ENCODE results near the gene OBP2A.
"Not testable (repeated sequence)": the region's sequence is repeated elsewhere in the genome, so short reads cannot be mapped to it uniquely, and the experiment has no call there.

The OBP2A gene

DNA sequence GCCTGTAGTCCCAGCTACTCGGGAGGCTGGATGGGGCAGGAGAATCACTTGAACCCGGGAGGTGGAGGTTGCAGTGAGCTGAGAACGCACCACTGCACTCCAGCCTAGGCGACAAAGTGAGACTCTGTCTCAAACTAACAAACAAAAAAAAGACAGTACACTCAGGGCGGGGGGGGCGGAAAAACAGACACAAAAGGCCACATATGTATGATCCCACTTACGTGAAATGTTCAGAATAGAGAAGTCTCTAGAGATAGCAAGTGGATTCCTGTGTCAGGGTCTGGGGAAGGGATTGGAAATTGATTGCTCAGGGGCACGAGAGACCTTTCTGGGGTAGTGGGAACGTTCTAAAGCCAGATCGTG lies 33.7 kb upstream of the OBP2A start:
- DNase-seq (ENCODE audit: low spot score): no peak

DNA sequence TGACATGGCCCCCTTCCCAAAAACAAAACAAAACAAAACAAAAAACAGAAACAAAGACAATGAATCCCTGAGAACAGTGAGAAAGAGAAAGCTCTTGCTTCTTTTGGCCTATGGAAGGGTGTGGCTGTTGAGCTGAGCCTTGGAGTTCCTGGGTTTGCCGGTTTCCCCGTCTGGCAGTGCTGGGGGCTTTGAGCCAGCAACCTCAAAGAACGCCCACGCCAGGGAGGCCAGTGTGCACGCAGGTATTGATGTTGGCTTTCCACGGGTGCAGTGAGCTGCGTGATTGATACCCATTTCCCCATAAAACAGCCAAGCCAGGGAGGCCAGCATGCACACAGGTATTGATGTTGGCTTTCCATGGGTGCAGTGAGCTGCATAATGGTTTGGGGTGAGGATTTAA lies 33.0 kb upstream of the OBP2A start:
- no peak for DNase-seq (ENCODE audit: low spot score)

DNA sequence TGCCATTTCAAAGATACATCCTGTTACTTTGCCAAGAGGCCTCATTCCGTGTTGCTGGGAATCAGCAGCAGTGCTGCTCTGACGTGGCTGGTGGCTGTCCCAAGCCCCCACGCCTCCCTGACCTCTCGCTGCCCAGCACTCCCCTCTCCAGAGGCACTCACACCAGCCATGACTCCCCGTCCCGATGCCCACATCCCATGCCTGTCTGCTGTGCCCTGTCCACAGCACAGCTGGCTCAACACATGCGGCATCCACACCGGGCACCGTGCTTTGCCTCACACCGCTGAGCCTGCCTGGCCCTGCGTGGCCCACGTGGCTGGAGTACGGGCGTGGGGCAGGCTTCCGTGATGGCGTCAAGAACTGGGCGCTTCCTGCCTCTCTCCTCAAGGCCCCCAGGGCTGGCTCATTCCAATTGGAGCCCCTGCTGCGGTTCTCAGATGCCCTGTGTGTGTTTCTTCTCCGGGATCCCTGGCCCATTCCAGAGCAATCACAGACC lies 32.5 kb upstream of the OBP2A start:
- no peak for DNase-seq (ENCODE audit: low spot score)

DNA sequence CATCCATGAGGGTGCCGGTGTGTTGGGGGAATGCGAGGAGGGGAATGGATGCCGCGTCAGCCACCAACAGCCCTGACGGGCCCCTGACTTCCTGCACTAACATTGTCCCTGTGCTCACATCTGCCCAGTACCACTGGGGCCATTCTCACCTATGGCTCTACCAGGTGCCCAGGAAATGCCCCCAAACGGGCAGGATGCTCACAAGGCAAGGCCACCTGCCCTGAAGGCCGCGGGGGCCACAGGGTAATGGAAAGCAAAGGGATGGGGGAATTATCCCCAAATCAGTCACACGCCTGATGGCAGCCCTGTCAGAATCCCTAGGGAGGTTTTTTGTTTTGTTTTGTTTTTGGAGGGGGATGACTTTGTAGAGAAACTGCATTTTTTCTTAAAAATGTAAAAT lies 32.0 kb upstream of the OBP2A start:
- DNase-seq (ENCODE audit: low spot score): not testable (repeated sequence)

DNA sequence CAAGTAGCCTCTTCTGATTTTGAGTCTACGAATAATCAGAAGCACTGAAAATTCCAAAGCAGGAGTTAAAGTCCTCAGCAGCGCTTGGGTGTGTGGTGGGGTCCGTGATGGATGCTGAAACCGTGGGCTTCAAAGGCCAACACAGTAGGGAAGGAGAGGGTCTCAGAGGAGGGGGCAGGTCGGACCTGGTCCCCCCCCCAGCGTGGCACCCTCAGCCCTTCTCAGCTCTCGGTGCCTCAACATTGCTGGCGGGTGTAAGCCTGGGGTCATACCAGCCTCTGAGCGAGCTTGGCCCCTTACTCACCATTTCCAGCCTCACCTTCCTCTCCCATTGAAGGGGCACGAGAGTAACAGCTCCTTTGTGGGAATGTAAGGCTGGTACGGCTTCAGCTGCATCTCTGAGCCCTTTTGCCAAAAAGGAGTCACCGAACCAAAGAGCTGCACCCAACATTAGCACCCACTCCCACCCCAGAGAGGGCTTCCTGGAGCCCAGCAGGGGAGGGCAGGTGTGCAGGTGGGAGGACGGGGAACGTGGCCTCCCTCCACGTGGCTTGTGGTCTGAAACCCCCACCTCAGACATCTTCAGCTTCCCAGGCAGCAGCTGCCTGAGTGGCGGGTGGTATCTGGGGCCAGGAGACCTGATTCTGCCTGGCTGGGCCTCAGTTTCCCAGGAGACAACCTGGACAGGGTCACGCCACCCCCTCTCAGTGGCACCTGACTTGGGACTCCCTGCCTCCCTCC lies 31.4 kb upstream of the OBP2A start:
- no peak for DNase-seq (ENCODE audit: low spot score)

DNA sequence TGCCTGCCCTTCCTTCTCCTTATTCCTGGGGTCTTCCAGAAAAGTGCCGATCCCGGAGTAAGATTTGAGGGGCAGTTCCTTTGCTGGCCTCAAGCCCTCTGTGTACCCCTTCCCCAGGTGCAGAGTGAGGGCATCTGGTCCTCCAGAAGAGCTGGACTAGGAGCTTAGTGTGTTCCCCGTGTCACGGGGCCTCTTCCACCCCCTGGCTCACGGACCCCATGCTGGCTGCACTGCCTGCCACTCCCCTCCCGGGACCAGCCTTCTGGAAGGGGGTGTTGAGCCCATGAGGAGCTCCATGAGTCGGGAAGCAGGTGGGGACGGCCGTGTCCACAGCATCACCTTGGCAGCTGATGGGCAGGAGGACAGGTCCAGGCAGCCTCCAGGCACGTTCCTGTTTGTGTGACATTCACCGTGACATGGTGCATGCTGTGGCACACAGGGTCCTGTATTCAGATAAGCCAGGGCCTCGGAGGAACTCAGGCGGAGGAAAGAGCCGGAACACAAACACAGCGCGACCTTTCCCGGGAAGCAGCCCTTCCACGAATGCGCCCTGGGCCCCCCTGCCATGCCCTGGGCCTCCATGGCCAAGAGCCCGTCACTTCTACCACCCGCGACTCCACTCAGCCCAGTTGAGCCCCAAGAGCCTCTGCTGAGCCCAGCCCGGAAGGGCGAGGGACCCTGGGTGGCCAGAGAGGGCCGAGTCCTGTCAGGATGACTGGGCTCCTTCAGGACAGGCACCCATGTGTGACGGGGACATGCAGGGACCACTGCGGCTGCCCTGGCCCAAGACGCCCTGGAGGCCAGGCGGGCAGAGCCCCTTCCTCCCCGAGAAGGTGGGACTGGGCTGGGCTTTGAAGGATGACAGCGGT lies 30.6 kb upstream of the OBP2A start:
- no peak for DNase-seq (ENCODE audit: low spot score)

DNA sequence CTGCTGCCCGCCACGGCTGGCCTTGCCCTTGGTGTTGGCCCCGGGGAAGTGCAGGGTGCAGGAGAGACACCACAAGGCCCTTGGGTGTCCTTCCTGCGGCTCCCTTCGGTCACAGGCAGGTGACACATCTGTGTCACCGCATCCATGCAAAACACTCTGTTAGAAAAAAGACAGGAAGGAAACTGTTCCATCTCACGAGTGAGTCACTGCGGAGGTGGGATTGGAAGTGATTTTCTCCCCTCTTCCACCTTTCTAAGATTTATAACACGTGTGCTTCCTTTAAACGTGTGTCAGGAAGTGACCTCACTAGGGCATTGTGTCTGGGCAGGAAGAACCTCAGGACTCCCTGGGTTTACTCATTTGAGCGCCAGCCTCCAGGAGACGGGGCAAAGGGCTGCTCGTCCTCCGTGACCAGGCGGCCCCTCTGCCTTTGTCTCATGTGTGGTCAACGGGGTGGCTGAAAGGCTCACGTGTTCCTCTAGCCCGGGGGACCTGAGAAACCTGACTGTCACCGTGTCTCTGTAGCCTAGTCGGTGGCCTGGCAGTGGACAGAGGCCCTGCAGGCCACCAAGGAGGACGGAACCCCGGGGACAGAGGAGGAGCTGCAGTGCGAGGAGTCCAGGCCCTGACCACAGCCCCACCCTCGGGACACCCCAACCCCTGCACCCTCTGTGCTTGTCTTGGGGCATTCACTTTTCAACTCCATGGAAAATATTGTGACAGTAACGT lies 29.6 kb upstream of the OBP2A start:
- no peak for DNase-seq (ENCODE audit: low spot score)

DNA sequence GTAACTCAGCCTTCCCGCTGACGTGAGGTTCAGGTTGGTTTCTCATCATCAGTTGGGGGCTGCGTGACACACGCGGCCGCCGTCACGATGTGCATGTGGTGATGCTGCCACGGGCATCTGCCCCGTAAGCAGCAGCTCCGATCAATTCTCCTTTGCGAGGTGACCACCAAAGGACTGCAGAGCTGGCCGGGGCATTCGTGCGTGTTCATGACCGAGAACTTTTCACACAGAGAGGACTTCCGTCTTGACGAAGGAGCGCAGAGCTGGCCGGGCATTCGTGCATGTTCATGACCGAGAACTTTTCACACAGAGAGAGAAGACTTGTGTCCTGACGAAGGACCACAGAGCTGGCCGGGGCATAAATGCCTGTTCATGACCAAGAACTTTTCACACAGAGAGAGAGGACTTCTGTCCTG lies 28.5 kb upstream of the OBP2A start:
- no peak for DNase-seq (ENCODE audit: low spot score)

DNA sequence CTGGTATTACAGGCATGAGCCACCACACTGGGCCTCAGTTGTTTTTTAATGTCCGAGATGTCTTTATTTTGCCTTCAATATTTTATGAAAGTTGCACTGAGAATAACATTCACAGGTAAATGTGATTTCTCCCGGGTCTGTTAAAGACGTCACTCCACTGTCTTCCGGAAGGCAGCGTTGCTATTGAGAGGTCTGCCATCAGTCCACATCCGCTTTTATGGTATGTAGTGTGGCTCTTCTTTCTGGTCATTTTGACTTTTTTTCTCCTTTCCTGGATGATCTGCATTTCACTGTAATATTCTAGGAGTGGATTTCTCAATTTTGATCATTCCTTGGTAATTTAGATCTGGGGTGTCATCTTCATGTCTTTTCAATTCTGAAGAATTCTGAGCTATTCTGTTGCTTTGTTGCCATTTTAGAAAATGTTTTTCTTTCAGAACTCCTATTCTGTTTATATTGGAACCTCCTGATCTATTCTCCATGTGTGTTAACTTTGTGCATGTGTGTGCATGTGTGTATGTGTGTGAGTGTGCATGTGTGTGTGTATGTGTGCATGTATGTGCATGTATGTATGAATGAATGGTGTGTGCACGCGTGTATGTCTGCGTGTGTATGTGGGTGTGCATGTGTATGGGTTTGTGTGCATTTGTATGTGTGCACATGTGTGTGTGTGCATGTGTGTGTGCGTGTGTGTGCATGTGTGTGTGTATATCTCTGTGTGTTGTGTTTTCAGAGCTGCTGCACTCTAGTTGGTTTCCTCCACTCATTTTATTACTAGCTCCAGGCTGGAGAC lies 26.6 kb upstream of the OBP2A start:
- no peak for DNase-seq (ENCODE audit: low spot score)

DNA sequence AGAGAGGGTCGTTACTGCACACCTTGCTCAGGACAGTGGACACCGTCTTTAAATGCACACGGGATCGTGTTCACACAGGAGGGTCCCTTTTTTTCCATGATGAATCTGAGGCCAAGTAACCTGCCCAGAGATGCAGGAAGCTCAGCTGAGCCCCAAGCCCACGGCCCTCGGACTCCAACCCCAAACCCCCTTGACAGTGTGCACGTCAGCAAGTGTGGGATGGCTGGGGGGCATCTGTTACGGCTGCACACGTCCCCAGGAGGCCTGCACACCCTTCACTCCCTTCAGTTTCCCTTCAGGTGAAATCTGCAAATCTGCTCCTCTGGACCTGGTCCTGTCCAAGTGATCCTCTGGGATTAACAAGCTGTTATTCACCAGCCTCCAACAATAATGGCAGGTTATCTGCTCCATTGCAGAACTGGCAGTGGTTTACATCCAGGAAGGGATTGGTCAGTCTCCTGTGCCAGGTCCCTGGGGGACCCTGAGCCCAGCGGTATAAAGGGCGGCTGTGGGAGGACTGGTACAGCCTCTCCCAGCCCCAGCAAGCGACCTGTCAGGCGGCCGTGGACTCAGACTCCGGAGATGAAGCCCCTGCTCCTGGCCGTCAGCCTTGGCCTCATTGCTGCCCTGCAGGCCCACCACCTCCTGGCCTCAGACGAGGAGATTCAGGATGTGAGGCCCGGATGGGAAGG lies 24.9 kb upstream of the OBP2A start, which contains the start of gene LCN1:
Gene LCN1 (plus strand): TSS at position 525 of the 692 bp plus-strand sequence. CDS start 58 bp downstream, at position 583.
- DNase-seq (ENCODE audit: low spot score): no peak

DNA sequence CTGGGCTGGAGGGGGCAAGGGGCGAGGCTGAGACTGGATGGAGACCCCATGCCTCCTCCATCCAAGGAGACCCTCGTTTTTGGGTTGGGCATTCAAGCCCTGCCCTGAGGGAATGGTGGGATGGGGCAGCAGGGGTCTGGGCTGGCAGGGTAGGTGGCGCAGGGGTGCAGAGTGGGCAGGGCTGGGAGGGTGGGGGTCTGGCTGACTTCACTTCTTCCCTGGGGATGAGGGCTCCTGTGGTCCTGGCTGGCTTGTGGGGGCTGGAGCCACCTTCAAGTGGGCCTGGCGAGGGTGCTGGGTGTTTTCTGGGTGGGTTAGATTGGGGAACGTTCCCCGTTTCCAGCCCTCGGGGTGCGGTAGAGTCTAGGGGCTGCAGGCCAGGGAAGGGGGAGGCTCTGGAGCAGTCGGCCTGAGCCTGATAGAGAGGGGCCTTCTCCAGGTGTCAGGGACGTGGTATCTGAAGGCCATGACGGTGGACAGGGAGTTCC lies 24.3 kb upstream of the OBP2A start:
- no peak for DNase-seq (ENCODE audit: low spot score)

DNA sequence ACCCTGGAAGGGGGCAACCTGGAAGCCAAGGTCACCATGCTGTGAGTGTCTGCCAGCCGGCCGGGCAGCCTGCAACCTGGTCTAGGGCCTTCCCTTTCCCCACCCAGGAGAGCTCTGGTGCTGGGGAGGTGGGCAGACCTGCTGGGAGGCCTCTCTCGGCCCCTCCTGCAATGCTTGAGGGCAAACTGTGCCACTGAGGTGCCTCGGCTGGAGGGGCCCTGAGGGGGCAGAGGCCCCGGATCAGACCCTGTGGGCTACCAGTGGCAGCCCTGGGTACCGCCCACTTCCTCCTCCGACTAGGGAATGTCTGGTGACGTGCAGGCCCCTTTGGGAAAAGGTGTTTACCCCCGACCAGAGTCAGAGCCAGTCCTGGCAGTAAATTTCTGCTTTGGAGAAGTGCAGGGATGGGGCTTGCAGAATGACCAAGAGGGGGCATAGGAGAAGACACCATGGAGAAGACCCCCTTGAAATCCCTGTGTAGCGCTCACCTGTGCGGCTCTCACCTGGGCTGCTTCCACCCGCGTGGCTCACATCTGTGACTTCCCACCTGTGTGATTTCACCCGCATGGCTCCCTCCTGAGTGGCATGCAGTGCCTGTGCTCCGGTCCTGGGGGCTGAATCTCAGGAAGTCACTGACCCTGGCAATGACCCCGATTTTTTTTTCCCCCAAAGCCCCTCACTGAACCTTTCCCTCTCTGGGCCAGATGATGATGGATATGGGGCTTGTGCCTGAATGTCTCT lies 23.6 kb upstream of the OBP2A start:
- DNase-seq (ENCODE audit: low spot score): no peak

DNA sequence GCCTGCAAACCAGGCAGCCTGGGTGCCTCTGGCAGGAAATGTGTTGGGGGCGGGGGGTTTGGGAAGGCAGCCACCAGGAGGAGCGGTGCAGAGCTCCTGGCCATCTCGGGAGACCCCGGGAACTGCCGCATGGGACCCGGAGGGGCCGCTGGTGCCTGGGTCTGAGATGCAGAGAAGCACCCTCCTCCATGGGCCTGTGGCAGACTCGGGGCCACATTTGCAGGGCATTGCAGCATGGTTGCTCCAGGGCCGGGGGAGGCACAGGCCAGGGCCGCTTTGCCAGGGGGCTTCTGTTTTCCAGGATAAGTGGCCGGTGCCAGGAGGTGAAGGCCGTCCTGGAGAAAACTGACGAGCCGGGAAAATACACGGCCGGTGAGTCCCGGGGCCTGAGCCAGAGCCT lies 23.0 kb upstream of the OBP2A start:
- DNase-seq (ENCODE audit: low spot score): no peak

DNA sequence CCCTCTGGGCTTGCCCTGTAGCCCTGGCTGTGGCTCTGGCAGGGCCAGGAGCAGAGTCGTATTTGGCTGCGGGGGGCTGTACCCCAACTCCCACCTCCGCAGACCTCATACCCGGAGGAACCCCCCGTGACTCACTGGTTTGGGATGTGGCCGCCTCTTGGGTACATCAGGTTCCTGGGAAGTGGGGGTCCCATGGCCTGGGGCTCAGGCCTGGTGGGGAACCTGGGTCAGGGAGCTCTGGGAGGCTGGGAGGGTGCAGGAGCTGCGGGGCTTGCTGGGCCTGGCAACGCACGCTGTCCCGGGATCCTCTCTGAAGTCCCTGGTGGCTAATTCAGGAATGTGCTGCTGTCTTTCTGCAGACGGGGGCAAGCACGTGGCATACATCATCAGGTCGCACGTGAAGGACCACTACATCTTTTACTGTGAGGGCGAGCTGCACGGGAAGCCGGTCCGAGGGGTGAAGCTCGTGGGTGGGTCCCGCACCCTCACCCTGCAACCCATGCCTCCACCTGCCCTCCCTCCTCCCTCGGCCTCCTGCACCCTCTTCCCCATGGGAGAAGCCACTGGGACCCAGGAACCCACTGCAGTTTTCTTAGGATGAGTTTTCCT lies 22.3 kb upstream of the OBP2A start:
- no peak for DNase-seq (ENCODE audit: low spot score)

DNA sequence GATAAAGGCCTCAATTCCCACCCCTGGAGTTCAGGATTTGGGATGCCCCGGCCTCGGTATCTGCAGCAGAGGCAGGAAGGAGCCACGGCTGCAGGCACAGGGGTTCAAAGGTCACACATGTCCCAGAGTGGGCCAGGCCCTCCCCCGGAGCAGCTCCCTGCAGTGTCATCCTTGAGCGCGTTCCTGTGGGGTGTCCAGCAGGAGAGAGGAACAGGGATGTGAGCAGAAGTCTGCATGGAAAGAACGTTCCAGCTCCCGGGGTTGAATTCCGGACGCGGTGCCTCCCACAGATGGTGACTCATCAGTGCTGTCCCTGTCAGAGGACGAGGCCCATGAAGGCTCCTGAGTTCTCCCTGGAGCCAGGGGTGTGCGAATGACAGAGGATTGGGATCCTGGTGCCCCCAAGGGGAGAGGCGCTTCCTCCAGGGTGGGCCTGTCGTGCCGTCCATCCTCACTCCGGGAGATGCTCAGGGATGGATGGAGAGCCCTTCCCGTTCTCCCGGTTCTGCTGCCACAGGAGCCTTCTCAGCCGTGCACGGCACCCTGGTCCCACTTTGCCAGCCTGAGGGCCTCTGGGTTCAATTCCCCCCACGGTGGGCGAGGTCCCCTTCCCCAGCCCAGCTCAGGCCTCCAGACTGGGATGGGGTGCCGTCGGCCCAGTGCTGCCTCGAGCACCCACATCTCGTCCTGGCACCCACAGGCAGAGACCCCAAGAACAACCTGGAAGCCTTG lies 21.6 kb upstream of the OBP2A start:
- DNase-seq (ENCODE audit: low spot score): no peak

DNA sequence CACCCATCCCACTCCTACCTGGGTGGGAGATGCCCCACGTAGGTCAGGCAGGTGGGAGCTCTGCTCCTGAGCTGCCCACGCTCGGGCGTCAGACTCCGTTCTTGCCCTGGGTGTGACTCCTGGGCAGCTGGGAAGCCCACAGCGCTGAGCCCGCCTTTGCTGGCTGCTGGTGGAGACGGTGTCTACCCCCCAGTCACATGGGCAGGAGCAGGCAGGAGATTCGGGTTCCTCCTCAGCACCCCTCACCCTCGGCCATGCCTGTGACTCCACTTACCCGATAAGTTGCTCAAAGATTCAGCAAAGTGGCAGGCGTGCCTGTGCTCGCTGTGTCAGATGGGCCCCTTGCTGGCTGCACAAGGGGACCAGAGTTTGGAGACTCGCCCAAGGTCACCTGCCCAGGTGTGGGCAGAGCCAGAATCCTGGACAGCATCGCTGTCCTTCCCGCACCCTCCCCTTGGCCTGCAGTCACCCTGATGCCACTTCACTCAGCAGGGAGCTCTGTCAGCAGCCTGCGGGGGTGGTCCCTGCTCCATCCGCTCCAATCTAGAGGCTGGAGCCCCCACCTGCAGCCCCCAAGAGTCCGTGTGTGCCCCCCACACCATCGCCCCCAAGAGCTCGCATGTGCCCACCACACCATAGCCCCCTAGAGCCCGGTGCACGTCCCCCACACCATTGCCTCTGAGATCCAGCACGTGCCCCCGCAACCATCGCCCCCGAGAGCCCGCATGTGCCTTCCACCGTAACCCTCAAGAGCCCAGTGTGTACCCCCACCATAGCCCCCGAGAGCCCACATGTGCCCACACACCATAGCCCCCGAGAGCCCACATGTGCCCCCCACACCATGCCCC lies 20.5 kb upstream of the OBP2A start:
- no peak for DNase-seq (ENCODE audit: low spot score)

DNA sequence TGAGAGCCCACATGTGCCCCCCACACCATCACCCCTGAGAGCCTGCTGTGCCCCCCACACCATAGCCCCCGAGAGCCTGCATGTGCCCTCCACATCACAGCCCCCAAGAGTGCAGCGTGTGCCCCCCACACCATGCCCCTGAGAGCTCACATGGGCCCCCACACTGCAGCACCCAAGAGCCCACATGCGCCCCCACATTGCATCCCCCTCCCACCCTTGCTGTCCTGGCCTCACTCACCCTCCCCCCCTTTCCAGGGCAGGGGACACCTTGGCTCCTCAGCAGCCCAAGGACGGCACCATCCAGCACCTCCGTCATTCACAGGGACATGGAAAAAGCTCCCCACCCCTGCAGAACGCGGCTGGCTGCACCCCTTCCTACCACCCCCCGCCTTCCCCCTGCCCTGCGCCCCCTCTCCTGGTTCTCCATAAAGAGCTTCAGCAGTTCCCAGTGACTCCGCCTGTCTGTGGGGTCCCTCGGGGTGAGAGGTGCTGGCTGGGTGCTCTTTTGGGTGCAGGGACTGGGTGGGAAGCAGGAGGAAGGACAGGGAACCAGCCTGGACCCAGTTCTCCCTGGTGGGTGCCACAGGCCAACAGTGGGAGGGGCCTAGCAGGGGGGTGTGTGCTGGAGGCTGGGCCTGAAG lies 19.7 kb upstream of the OBP2A start:
- DNase-seq (ENCODE audit: low spot score): no peak

Data from pons (tissue), 1 donor.